Activated gamma-delta T cell (primary cell): Measurements from ENCODE around the gene P4HA3.

Experiments used
- DNase-seq: peaks from one replicate; lab custom pipeline; 2025; lab: John Stamatoyannopoulos, UW

The P4HA3 gene

GRCh38 chr11:74316772-74317505 lies 5.5 kb upstream of the P4HA3 start:
- DNase-seq: no peak

GRCh38 chr11:74312326-74312725 lies 886 bp upstream of the P4HA3 start:
- DNase-seq: no peak

- DNase-seq: no peak
Measured at GRCh38 chr11:74310857-74311256, 583 bp downstream of the P4HA3 start.

GRCh38 chr11:74307434-74307833 lies 4.0 kb downstream of the P4HA3 start:
- DNase-seq: no peak

GRCh38 chr11:74306435-74307175 lies 4.8 kb downstream of the P4HA3 start:
- DNase-seq: no peak

GRCh38 chr11:74299015-74299414 lies 12.4 kb downstream of the P4HA3 start:
- DNase-seq: no peak

GRCh38 chr11:74297484-74297883 lies 14.0 kb downstream of the P4HA3 start:
- DNase-seq: no peak

- DNase-seq: no peak
Measured at GRCh38 chr11:74288911-74289310, 22.5 kb downstream of the P4HA3 start.

GRCh38 chr11:74288161-74288560 lies 23.3 kb downstream of the P4HA3 start:
- DNase-seq: no peak

GRCh38 chr11:74284466-74284865 lies 27.0 kb downstream of the P4HA3 start:
- no peak for DNase-seq

- no peak for DNase-seq
Measured at GRCh38 chr11:74283580-74284180, 27.8 kb downstream of the P4HA3 start.

GRCh38 chr11:74282914-74283371 lies 28.5 kb downstream of the P4HA3 start:
- DNase-seq: no peak

GRCh38 chr11:74282421-74282820 lies 29.0 kb downstream of the P4HA3 start:
- no peak for DNase-seq

GRCh38 chr11:74280494-74280893 lies 30.9 kb downstream of the P4HA3 start:
- DNase-seq: no peak

- DNase-seq: no peak
Measured at GRCh38 chr11:74279256-74279655, 32.2 kb downstream of the P4HA3 start.

GRCh38 chr11:74278721-74279161 lies 32.7 kb downstream of the P4HA3 start:
- no peak for DNase-seq

GRCh38 chr11:74278103-74278502 lies 33.3 kb downstream of the P4HA3 start:
- DNase-seq: no peak

GRCh38 chr11:74276581-74276980 lies 34.9 kb downstream of the P4HA3 start:
- DNase-seq: no peak

- DNase-seq: no peak
Measured at GRCh38 chr11:74272276-74272675, 39.2 kb downstream of the P4HA3 start.

GRCh38 chr11:74269161-74269811 lies 42.2 kb downstream of the P4HA3 start:
- DNase-seq: no peak

- no peak for DNase-seq
Measured at GRCh38 chr11:74268456-74268855, 43.0 kb downstream of the P4HA3 start.

GRCh38 chr11:74267014-74267413 lies 44.4 kb downstream of the P4HA3 start:
- DNase-seq: no peak
